Endodermal cell (in vitro differentiated cells): ENCODE measurements around the gene CMTR1. TPM values are rescaled to one million over a fixed set of nuclear protein-coding genes. Genes with fewer than 3 reads are reported as not detected.

ENCODE experiments used
- DNase-seq: peaks from one replicate; pipeline ENCODE4 v3.0.0-alpha.2; 2017
- H3K27ac ChIP-seq: 2 replicates; pipeline ENCODE4 v1.5.1; 2013; ENCODE audit warnings: mild to moderate bottlenecking, low read depth, low read length, moderate library complexity
- H3K27me3 ChIP-seq: 2 replicates; pipeline ENCODE4 v1.6.1; 2013; ENCODE audit warnings: mild to moderate bottlenecking, low read length, moderate library complexity; ENCODE audit not compliant: insufficient read depth, control insufficient read depth, poor library complexity, severe bottlenecking
- H3K36me3 ChIP-seq: 2 replicates; pipeline ENCODE4 v1.7.0; 2013; ENCODE audit warnings: mild to moderate bottlenecking, low read length, moderate library complexity; ENCODE audit not compliant: control insufficient read depth, insufficient read depth
- H3K4me1 ChIP-seq: one replicate; pipeline ENCODE4 v1.7.0; 2013; ENCODE audit warnings: low read length; ENCODE audit not compliant: control insufficient read depth, insufficient read depth
- H3K4me3 ChIP-seq: 2 replicates; pipeline ENCODE4 v1.5.1; 2013; ENCODE audit warnings: mild to moderate bottlenecking, low read length, moderate library complexity
- H3K9ac ChIP-seq: 2 replicates; pipeline ENCODE4 v1.6.1; 2013; ENCODE audit warnings: mild to moderate bottlenecking, low read length, moderate library complexity; ENCODE audit not compliant: poor library complexity, severe bottlenecking; ENCODE audit errors: extremely low read depth
- H3K9me3 ChIP-seq: 2 replicates; pipeline ENCODE4 v1.6.1; 2013; ENCODE audit warnings: mild to moderate bottlenecking, low read length, moderate library complexity; ENCODE audit not compliant: control insufficient read depth
- H3K27ac Mint-ChIP-seq: 2 replicates; pipeline ENCODE4 v1.8.0; 2020; ENCODE audit warnings: mixed read lengths
- H3K27me3 Mint-ChIP-seq: 2 replicates; pipeline ENCODE4 v1.8.0; 2021; ENCODE audit warnings: mild to moderate bottlenecking, mixed read lengths; ENCODE audit not compliant: insufficient read depth
- H3K36me3 Mint-ChIP-seq: 2 replicates; pipeline ENCODE4 v1.8.0; 2020; ENCODE audit warnings: low read depth, mixed read lengths
- H3K4me1 Mint-ChIP-seq: 2 replicates; pipeline ENCODE4 v1.8.0; 2020; ENCODE audit warnings: mixed read lengths
- H3K4me3 Mint-ChIP-seq: 2 replicates; pipeline ENCODE4 v1.8.0; 2020; ENCODE audit warnings: mild to moderate bottlenecking, moderate library complexity, mixed read lengths
- H3K9me3 Mint-ChIP-seq: 2 replicates; pipeline ENCODE4 v1.8.0; 2020; ENCODE audit warnings: mild to moderate bottlenecking, mixed read lengths
- CTCF ChIP-seq: fragments of 200-600 bp; sonication (generic); conservative IDR thresholded peaks from 2 replicates; pipeline ENCODE4 v1.5.0; 2021; ENCODE audit warnings: antibody characterized with exemption, mild to moderate bottlenecking
- WGBS, 2 experiments: methylation state at CpG; one replicate each; pipeline versions ENCODE4 v1.1.5 to v1.1.7; 2013; ENCODE audit warnings: missing lambda C conversion rate in 2 of 2, mixed read lengths in 1 of 2; ENCODE audit not compliant: insufficient coverage in 1 of 2, insufficient read length in 1 of 2; 5-methylcytosine and 5-hydroxymethylcytosine counted together
- total RNA-seq, 2 donors: library from RNA; stranded (reverse); fragmentation: NEBNext Ultra II Directional in 1 of 2; extraction: Animal tissue kit (Norgen Biotek cat#: 25700) in 1 of 2; gene quantifications; 2 replicates in 1 of 2; 3 replicates in 1 of 2; pipeline ENCODE4 v1.2.1, GENCODE V29; 2021

The CMTR1 gene
- total RNA-seq, 2 donors from 2014 or later: 62.0 to 91.6 TPM

GRCh38 chr6:37524025-37524969 is 91.3 kb downstream of the CMTR1 start:
- 89 to 94% methylated on average over 9 to 18 of the region's 19 CpGs for WGBS, 2 experiments
- H3K9me3 ChIP-seq: no peaks in the 10 kb centered on the region
- H3K27ac Mint-ChIP-seq: no peak overlapping the region
- no peaks in the 10 kb centered on the region for H3K36me3 ChIP-seq
- H3K36me3 Mint-ChIP-seq: no peaks in the 10 kb centered on the region
- peaks cover 10% of the 10 kb centered on the region for H3K27me3 Mint-ChIP-seq
- H3K27me3 ChIP-seq: peaks cover 11% of the 10 kb centered on the region
- H3K9ac ChIP-seq: no peak overlapping the region
- no peaks in the 10 kb centered on the region for H3K4me1 ChIP-seq
- H3K27ac ChIP-seq: no peak overlapping the region
- DNase-seq: no peak
- TF ChIP-seq CTCF: no peak
- no peak overlapping the region for H3K4me3 ChIP-seq
- H3K9me3 Mint-ChIP-seq: no peaks in the 10 kb centered on the region
- no peaks in the 10 kb centered on the region for H3K4me1 Mint-ChIP-seq
- H3K4me3 Mint-ChIP-seq: no peak overlapping the region

DNA sequence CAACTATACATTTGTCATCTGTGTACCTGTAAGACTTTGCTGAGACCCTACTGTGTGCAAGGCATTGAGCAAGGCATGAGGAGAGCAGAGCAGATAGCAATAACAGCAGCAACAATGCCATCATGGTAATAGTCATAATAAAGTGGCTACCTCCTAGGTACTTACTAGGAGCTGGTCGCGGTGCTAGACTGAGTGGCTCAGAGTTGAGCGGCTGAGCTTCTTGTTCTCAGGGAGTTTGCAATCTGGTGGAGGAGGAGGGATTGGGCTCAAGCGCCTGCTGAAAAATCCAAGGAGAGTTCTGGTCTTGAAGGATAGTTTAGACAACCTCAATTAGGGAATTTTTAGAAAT is 91.9 kb downstream of the CMTR1 start:
- no peak overlapping the region for H3K9ac ChIP-seq
- no peak overlapping the region for H3K4me3 Mint-ChIP-seq
- H3K27ac ChIP-seq: no peak overlapping the region
- TF ChIP-seq CTCF: no peak
- H3K27me3 Mint-ChIP-seq: peaks cover 14% of the 10 kb centered on the region
- peaks cover 14% of the 10 kb centered on the region for H3K27me3 ChIP-seq
- H3K4me1 Mint-ChIP-seq: no peaks in the 10 kb centered on the region
- no peaks in the 10 kb centered on the region for H3K4me1 ChIP-seq
- H3K36me3 ChIP-seq: no peaks in the 10 kb centered on the region
- no peaks in the 10 kb centered on the region for H3K36me3 Mint-ChIP-seq
- no peaks in the 10 kb centered on the region for H3K9me3 Mint-ChIP-seq
- DNase-seq: no peak
- H3K27ac Mint-ChIP-seq: no peak overlapping the region
- H3K9me3 ChIP-seq: no peaks in the 10 kb centered on the region
- no peak overlapping the region for H3K4me3 ChIP-seq
- 90 to 94% methylated on average over 4 of the region's 4 CpGs for WGBS, 2 experiments

- no peaks in the 10 kb centered on the region for H3K4me1 Mint-ChIP-seq
- H3K27ac Mint-ChIP-seq: no peak overlapping the region
- Histone ChIP-seq H3K9ac (no peak overlapping the region), H3K27ac (no peak overlapping the region), H3K9me3 (no peaks in the 10 kb centered on the region), H3K4me3 (no peak overlapping the region), H3K4me1 (no peaks in the 10 kb centered on the region), H3K27me3 (peaks cover 21% of the 10 kb centered on the region), H3K36me3 (no peaks in the 10 kb centered on the region)
- WGBS, 2 experiments: 67 to 77% methylated on average over 12 of the region's 12 CpGs
- no peaks in the 10 kb centered on the region for H3K9me3 Mint-ChIP-seq
- no peak overlapping the region for H3K4me3 Mint-ChIP-seq
- peaks cover 22% of the 10 kb centered on the region for H3K27me3 Mint-ChIP-seq
- peak; percentile 44 for TF ChIP-seq CTCF
- peak; percentile 92 for DNase-seq
- no peaks in the 10 kb centered on the region for H3K36me3 Mint-ChIP-seq
Measured at GRCh38 chr6:37525460-37526357, 92.7 kb downstream of the CMTR1 start.
